ENCODE data around the gene MICAL2. TPM values are rescaled to one million over a fixed set of nuclear protein-coding genes. Genes with fewer than 3 reads are reported as not detected.

MICAL2 gene
- total RNA-seq, 1 experiment from 2014 or later: 151 TPM

DNA sequence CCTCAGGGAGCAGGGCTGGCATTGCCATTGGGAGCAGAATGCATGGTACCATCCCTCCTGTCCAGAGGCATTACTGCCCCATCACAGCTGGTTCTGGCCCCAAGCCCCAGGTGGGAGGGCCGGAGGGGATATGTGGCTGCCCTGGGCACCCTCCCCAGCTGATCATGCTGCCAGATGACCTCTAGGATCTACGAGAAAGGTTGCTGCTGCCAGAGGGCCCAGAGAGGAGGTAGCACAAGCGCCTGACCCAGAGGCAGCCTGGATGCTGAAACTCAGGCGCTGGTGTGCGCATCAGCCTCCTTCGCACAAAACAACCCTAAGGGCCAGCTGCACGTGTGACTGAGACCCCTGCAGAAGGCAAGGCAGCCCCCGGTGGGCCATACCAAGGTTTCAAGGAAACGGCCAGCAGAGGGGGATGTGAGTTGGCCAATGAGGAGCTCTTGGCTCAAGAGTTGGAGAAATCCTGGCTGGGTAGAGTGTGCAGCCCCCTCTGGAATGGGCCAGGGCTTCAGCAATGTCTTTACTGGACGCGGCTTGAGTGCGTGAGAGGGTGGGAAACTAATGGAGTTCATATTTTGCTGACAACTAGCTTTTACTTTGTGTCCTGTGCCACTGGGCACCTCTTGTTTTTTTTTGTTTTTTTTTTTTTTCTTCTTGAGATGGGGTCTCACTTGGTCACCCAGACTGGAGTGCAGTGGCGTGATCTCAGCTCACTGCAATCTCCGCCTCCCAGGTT, 178.7 kb downstream of the MICAL2 start:
- Mint-ChIP-seq H3K4me1 (ENCODE audit: insufficient read depth, unreplicated experiment) (peaks cover 42% of the 10 kb centered on the region), H3K36me3 (ENCODE audit: insufficient read depth, unreplicated experiment) (peaks cover 7% of the 10 kb centered on the region), H3K27me3 (ENCODE audit: insufficient read depth, unreplicated experiment) (no peaks in the 10 kb centered on the region), H3K27ac (ENCODE audit: low read depth, unreplicated experiment) (no peak overlapping the region), H3K4me3 (ENCODE audit: unreplicated experiment) (no peak overlapping the region), H3K9me3 (ENCODE audit: unreplicated experiment) (no peaks in the 10 kb centered on the region)
- no peak for DNase-seq (ENCODE audit: unreplicated experiment)
- ChIA-PET POLR2A (interaction anchor here (0.7 to 1.2 kb wide), 3 partner anchors 11 to 88 kb away, joined by 3 read pairs; partner anchors contain the start of gene PARVA), CTCF (interaction anchor here (0.5 to 16.6 kb wide), 42 partner anchors 8 to 1056 kb away, joined by 3 to 314 read pairs (median 4); no protein-coding TSS in a partner anchor)
- BruUV-seq (replicated peaks): no TSS peak
- intact Hi-C loops (cut with micrococcal nuclease): loop anchor here (1.0 to 5.0 kb wide), 5 partner anchors 43 to 863 kb away; no protein-coding TSS in a partner anchor
- no peak for TF ChIP-seq CTCF (IDR thresholded peaks at IDR 0.05; ENCODE audit: unreplicated experiment)

DNA sequence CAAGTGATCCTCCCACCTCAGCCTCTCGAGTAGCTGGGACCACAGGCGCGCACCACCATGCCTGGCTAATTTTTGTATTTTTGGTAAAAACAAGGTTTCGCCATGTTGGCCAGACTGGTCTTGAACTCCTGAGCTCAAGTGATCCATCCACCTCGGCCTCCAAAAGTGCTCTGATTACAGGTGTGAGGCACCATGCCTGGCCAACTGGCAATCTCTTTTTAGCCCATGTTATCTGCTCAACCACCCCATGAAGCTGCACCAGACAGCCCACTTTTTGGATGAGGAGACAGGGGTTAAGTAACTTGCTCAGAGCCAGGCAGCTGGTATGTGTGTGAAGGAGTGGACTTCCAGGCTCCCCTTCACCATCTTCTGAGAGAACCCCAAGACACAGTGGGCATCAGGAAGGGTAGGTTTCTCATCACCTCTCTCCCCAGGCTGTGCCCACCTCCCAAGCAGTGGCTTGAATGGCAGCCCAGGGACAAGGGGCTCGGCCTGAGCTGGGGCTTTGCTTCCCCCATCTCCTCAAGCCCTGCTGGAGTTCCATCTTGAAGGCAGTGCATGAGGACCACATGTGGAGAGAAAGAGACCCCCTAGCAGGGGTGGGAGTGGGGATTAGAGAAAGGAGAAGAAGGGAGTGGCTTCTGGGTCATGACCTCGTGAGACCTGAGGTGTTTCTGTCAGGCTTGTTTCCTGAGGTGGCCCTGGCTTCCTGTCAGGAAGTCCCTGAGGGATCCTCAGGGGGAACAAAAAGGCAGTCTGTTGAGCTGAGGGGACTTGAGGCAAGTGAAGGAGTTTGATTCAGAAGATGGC, 179.5 kb downstream of the MICAL2 start:
- intact Hi-C loops (cut with micrococcal nuclease): loop anchor here (2.0 to 5.0 kb wide), 3 partner anchors 42 to 672 kb away; no protein-coding TSS in a partner anchor

GRCh38 chr11:12290477-12290922, 180.1 kb downstream of the MICAL2 start:
- no peak overlapping the region for H3K4me3 Mint-ChIP-seq (ENCODE audit: unreplicated experiment)
- CTCF ChIA-PET: interaction anchor here (0.6 to 16.6 kb wide), 9 partner anchors 9 to 916 kb away, joined by 3 to 314 read pairs (median 4); no protein-coding TSS in a partner anchor
- H3K27me3 Mint-ChIP-seq (ENCODE audit: insufficient read depth, unreplicated experiment): no peaks in the 10 kb centered on the region
- no peak for TF ChIP-seq CTCF (IDR thresholded peaks at IDR 0.05; ENCODE audit: unreplicated experiment)
- no TSS peak for BruUV-seq (replicated peaks)
- peaks cover 31% of the 10 kb centered on the region for H3K4me1 Mint-ChIP-seq (ENCODE audit: insufficient read depth, unreplicated experiment)
- DNase-seq (ENCODE audit: unreplicated experiment): no peak
- peaks cover 8% of the 10 kb centered on the region for H3K36me3 Mint-ChIP-seq (ENCODE audit: insufficient read depth, unreplicated experiment)
- H3K9me3 Mint-ChIP-seq (ENCODE audit: unreplicated experiment): no peaks in the 10 kb centered on the region
- POLR2A ChIA-PET: no interaction called here
- intact Hi-C loops (cut with micrococcal nuclease): no loop called here
- no peak overlapping the region for H3K27ac Mint-ChIP-seq (ENCODE audit: low read depth, unreplicated experiment)

More for the DNA sequence above, 179.5 kb downstream of the MICAL2 start:
- H3K4me3 Mint-ChIP-seq (ENCODE audit: unreplicated experiment): no peak overlapping the region
- no peaks in the 10 kb centered on the region for H3K9me3 Mint-ChIP-seq (ENCODE audit: unreplicated experiment)
- no peak overlapping the region for H3K27ac Mint-ChIP-seq (ENCODE audit: low read depth, unreplicated experiment)
- H3K27me3 Mint-ChIP-seq (ENCODE audit: insufficient read depth, unreplicated experiment): no peaks in the 10 kb centered on the region
- peaks cover 12% of the 10 kb centered on the region for H3K36me3 Mint-ChIP-seq (ENCODE audit: insufficient read depth, unreplicated experiment)
- DNase-seq (ENCODE audit: unreplicated experiment): no peak
- CTCF ChIA-PET: interaction anchor here (0.7 to 16.6 kb wide), 24 partner anchors 11 to 1055 kb away, joined by 3 to 314 read pairs (median 4); no protein-coding TSS in a partner anchor
- TF ChIP-seq CTCF (IDR thresholded peaks at IDR 0.05; ENCODE audit: unreplicated experiment): no peak
- peaks cover 38% of the 10 kb centered on the region for H3K4me1 Mint-ChIP-seq (ENCODE audit: insufficient read depth, unreplicated experiment)
- POLR2A ChIA-PET: no interaction called here
- BruUV-seq (replicated peaks): no TSS peak

DNA sequence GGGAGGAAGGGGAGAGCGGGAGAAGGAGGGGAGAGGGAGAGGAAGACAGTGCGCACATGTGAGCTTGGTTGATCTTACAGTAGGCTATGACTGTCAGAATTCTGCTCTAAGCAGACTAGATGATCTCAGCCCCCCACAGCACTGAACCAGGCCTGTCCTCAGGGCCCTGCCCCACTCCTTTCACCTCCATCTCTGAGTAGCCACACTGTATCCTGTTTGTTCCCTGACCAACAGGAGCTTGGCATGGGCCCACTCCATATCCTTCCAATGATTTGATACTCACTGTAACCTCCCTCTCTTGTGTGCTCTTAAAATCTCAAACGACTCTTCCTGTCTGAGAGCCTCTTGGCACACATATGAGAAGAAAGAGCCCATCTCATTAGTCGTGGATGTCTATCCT, 180.9 kb downstream of the MICAL2 start:
- DNase-seq (ENCODE audit: unreplicated experiment): no peak
- H3K36me3 Mint-ChIP-seq (ENCODE audit: insufficient read depth, unreplicated experiment): peaks cover 6% of the 10 kb centered on the region
- peaks cover 24% of the 10 kb centered on the region for H3K4me1 Mint-ChIP-seq (ENCODE audit: insufficient read depth, unreplicated experiment)
- TF ChIP-seq CTCF (IDR thresholded peaks at IDR 0.05; ENCODE audit: unreplicated experiment): no peak
- POLR2A ChIA-PET: no interaction called here
- H3K27ac Mint-ChIP-seq (ENCODE audit: low read depth, unreplicated experiment): no peak overlapping the region
- BruUV-seq (replicated peaks): no TSS peak
- CTCF ChIA-PET: interaction anchor here (0.5 to 4.8 kb wide), 7 partner anchors 9 to 672 kb away, joined by 3 to 28 read pairs (median 6); no protein-coding TSS in a partner anchor
- H3K9me3 Mint-ChIP-seq (ENCODE audit: unreplicated experiment): no peaks in the 10 kb centered on the region
- intact Hi-C loops (cut with micrococcal nuclease): no loop called here
- H3K4me3 Mint-ChIP-seq (ENCODE audit: unreplicated experiment): no peak overlapping the region
- H3K27me3 Mint-ChIP-seq (ENCODE audit: insufficient read depth, unreplicated experiment): no peaks in the 10 kb centered on the region

All from MCF 10A (cell line).